ENCODE results near the gene SMPDL3A. TPM values are rescaled to one million over a fixed set of nuclear protein-coding genes. Genes with fewer than 3 reads are reported as not detected.
A peak's percentile ranks its signal among the peaks of the same experiment; 100 is the strongest.

The SMPDL3A gene
- total and polyA plus RNA-seq, 9 of the 15 experiments (the other 6 are each of a cell fraction or from before 2014, with no cell fraction given): 0.14 to 0.91 (median 0.54) TPM

- Histone ChIP-seq H3K9me1 (ENCODE audit: control insufficient read depth, insufficient read depth, low read length) (no peaks in the 10 kb centered on the region), H3K4me3 (no peak overlapping the region), H3K4me2 (ENCODE audit: insufficient read depth, low read length) (no peak overlapping the region), H4K20me1 (replicated peaks; ENCODE audit: control insufficient read depth, insufficient read depth, low read length) (no peaks in the 10 kb centered on the region), H3K36me3 (ENCODE audit: control insufficient read depth, insufficient read depth, low read length) (no peaks in the 10 kb centered on the region), H3K79me2 (ENCODE audit: control insufficient read depth, insufficient read depth, low read length) (no peaks in the 10 kb centered on the region), H3K9me3 (replicated peaks; ENCODE audit: control insufficient read depth, insufficient read depth, low read depth, low read length) (no peaks in the 10 kb centered on the region), H2AFZ (ENCODE audit: low read depth, low read length) (no peak overlapping the region), H3K27ac (ENCODE audit: extremely low read depth, low read depth, low read length) (no peak overlapping the region), H3K4me1 (replicated peaks in 1 of 2; ENCODE audit: control insufficient read depth in 2 of 2, insufficient read depth in 2 of 2, low read length in 2 of 2) (no peaks in the 10 kb centered on the region), H3K27me3 (ENCODE audit: control insufficient read depth in 2 of 2, insufficient read depth in 2 of 2, low read length in 2 of 2) (peaks cover 0 to 8% of the 10 kb centered on the region in 2 experiments; a peak in 3 of 5 replicates), H3K9ac (ENCODE audit: insufficient read depth in 1 of 2, low read depth in 2 of 2, low read length in 2 of 2) (no peak overlapping the region)
- ATAC-seq (no peak), FAIRE-seq (no peak), DNase-seq (ENCODE audit: extremely low read depth in 1 of 4, low spot score in 3 of 4) (no peak)
- POLR2A ChIA-PET: interaction anchor here (0.7 kb wide), 1 partner anchor 16 kb away, joined by 4 read pairs; no protein-coding TSS in a partner anchor
- intact Hi-C loops (cut with micrococcal nuclease): no loop called here
- WGBS (ENCODE audit: insufficient coverage, low coverage, missing lambda C conversion rate): 5% methylated on average over 4 of the region's 4 CpGs
- CTCF ChIA-PET (ENCODE audit: low intra/inter-chr PET ratio): no interaction called here
- TF ChIP-seq SIN3A (IDR thresholded peaks at IDR 0.05; ENCODE audit: borderline replicate concordance in 2 of 2, control insufficient read depth in 1 of 2, low read depth in 2 of 2, low read length in 2 of 2): no peak
- TF ChIP-seq C11orf30 (IDR thresholded peaks at IDR 0.05; ENCODE audit: low read depth): peak; percentile 24
- no peak for TF ChIP-seq TAL1 (IDR thresholded peaks at IDR 0.05)
- peak; percentile 74 for TF ChIP-seq ZNF316 (IDR thresholded peaks at IDR 0.05)
- peak; percentile 14; the same call in 1 of the 2 replicates for TF ChIP-seq MAFK (IDR thresholded peaks at IDR 0.05; ENCODE audit: low read length)
- peak; percentile 29 for TF ChIP-seq MAFG (tag; conservative IDR thresholded peaks at IDR 0.05)
- in situ Hi-C loops (cut with MboI): no loop called here
- no TSS peak for BruUV-seq (replicated peaks)
Observed at GRCh38 chr6:122783401-122783800, 5.7 kb upstream of the SMPDL3A start.

- no peak for TF ChIP-seq TRIM28 (IDR thresholded peaks at IDR 0.05)
- TF ChIP-seq MAFF (IDR thresholded peaks at IDR 0.05; ENCODE audit: low read length): no peak
- no peak for TF ChIP-seq ZNF224 (CRISPR knock-in tag; IDR thresholded peaks at IDR 0.05)
- TF ChIP-seq FOXA3 (CRISPR knock-in tag; conservative IDR thresholded peaks at IDR 0.05 in 1 of 2, IDR thresholded peaks at IDR 0.05 in 1 of 2): no peak
- H3K79me2 ChIP-seq (ENCODE audit: control insufficient read depth, insufficient read depth, low read length): no peaks in the 10 kb centered on the region
- H3K4me2 ChIP-seq (ENCODE audit: insufficient read depth, low read length): no peak overlapping the region
- no peak for FAIRE-seq
- H3K9ac ChIP-seq (ENCODE audit: insufficient read depth in 1 of 2, low read depth in 2 of 2, low read length in 2 of 2): no peak overlapping the region
- no peak overlapping the region for H3K27ac ChIP-seq (ENCODE audit: extremely low read depth, low read depth, low read length)
- H2AFZ ChIP-seq (ENCODE audit: low read depth, low read length): no peak overlapping the region
- no peaks in the 10 kb centered on the region for H4K20me1 ChIP-seq (replicated peaks; ENCODE audit: control insufficient read depth, insufficient read depth, low read length)
- no peaks in the 10 kb centered on the region for H3K36me3 ChIP-seq (ENCODE audit: control insufficient read depth, insufficient read depth, low read length)
- DNase-seq (ENCODE audit: extremely low read depth in 1 of 4, low spot score in 3 of 4): no peak
- no peak overlapping the region for H3K4me3 ChIP-seq
- WGBS (ENCODE audit: insufficient coverage, low coverage, missing lambda C conversion rate): 12% methylated on average over 1 of the region's 1 CpG
- no TSS peak for BruUV-seq (replicated peaks)
- in situ Hi-C loops (cut with MboI) (no loop called here), intact Hi-C loops (cut with micrococcal nuclease) (no loop called here)
- no peaks in the 10 kb centered on the region for H3K9me1 ChIP-seq (ENCODE audit: control insufficient read depth, insufficient read depth, low read length)
- peaks cover 2 to 11% of the 10 kb centered on the region in 2 experiments; a peak in 3 of 5 replicates for H3K27me3 ChIP-seq (ENCODE audit: control insufficient read depth in 2 of 2, insufficient read depth in 2 of 2, low read length in 2 of 2)
- no peaks in the 10 kb centered on the region for H3K9me3 ChIP-seq (replicated peaks; ENCODE audit: control insufficient read depth, insufficient read depth, low read depth, low read length)
- CTCF ChIA-PET (ENCODE audit: low intra/inter-chr PET ratio): interaction anchor here (0.6 kb wide), 1 partner anchor 378 kb away, joined by 3 read pairs; no protein-coding TSS in a partner anchor
- no peak for ATAC-seq
- POLR2A ChIA-PET: interaction anchor here (0.6 kb wide), 1 partner anchor 11 kb away, joined by 3 read pairs; no protein-coding TSS in a partner anchor
- peaks cover 6 to 9% of the 10 kb centered on the region in 2 experiments; a peak in 4 of 5 replicates for H3K4me1 ChIP-seq (replicated peaks in 1 of 2; ENCODE audit: control insufficient read depth in 2 of 2, insufficient read depth in 2 of 2, low read length in 2 of 2)
Observed at GRCh38 chr6:122785891-122786290, 3.2 kb upstream of the SMPDL3A start.
